GM18519 (cell line): ENCODE results near the gene GMPPA.

Source experiments
- ATAC-seq: cut with Tn5 transposase; IDR thresholded peaks from one replicate; pipeline ENCODE4 v1.9.1; 2021; ENCODE audit warnings: mild to moderate bottlenecking, moderate library complexity; ENCODE audit not compliant: unreplicated experiment, low FRiP score

Gene GMPPA

GRCh38 chr2:219484343-219485200 is 14.1 kb upstream of the GMPPA start:
- ATAC-seq = no peak

- ATAC-seq = no peak
Observed at GRCh38 chr2:219485201-219485580, 13.5 kb upstream of the GMPPA start.

- no peak for ATAC-seq
Observed at GRCh38 chr2:219486380-219486959, 12.2 kb upstream of the GMPPA start.

- ATAC-seq = no peak
Observed at GRCh38 chr2:219488149-219488843, 10.4 kb upstream of the GMPPA start.

- ATAC-seq = no peak
Observed at GRCh38 chr2:219488844-219489194, 9.9 kb upstream of the GMPPA start.

GRCh38 chr2:219489315-219489714 is 9.4 kb upstream of the GMPPA start:
- ATAC-seq = no peak

- no peak for ATAC-seq
Observed at GRCh38 chr2:219490186-219490585, 8.5 kb upstream of the GMPPA start.

GRCh38 chr2:219490600-219491130 is 8.0 kb upstream of the GMPPA start:
- ATAC-seq = no peak

GRCh38 chr2:219491278-219491963 is 7.3 kb upstream of the GMPPA start:
- ATAC-seq = no peak

GRCh38 chr2:219492575-219492974 is 6.1 kb upstream of the GMPPA start:
- no peak for ATAC-seq

- ATAC-seq = no peak
Observed at GRCh38 chr2:219493086-219493485, 5.6 kb upstream of the GMPPA start.

GRCh38 chr2:219494952-219495530 is 3.6 kb upstream of the GMPPA start:
- no peak for ATAC-seq

- ATAC-seq = peak; percentile 25
Observed at GRCh38 chr2:219495531-219496122, 3.1 kb upstream of the GMPPA start.

GRCh38 chr2:219496247-219496824 is 2.4 kb upstream of the GMPPA start:
- no peak for ATAC-seq

GRCh38 chr2:219496825-219497494 is 1.7 kb upstream of the GMPPA start:
- ATAC-seq = no peak

GRCh38 chr2:219497495-219498279 is 1.0 kb upstream of the GMPPA start:
- no peak for ATAC-seq

- no peak for ATAC-seq
Observed at GRCh38 chr2:219499058-219499307, 292 bp downstream of the GMPPA start.

- no peak for ATAC-seq
Observed at GRCh38 chr2:219499555-219499954, 864 bp downstream of the GMPPA start.

- no peak for ATAC-seq
Observed at GRCh38 chr2:219500135-219500534, 1.4 kb downstream of the GMPPA start.
